SK-N-SH (cell line): ENCODE data around the gene GNPTAB. TPM values are rescaled to one million over a fixed set of nuclear protein-coding genes. Genes with fewer than 3 reads are reported as not detected.

Source experiments
- CTCF ChIA-PET: fragments of 300-600, 350-600 bp; formaldehyde crosslinking; extraction: SDS; loops from one replicate; lab custom pipeline; 2021; lab: Yijun Ruan, JAX
- POLR2A ChIA-PET: fragments of 350-600 bp; sonication (Branson Sonifier 250); formaldehyde crosslinking; extraction: SDS; loops from one replicate; lab custom pipeline; 2020; ENCODE audit warnings: antibody characterized with exemption, inconsistent platforms; lab: Yijun Ruan, JAX
- DNase-seq: peaks from one replicate; pipeline ENCODE4 v3.0.0; 2012
- H2AFZ ChIP-seq: fragments of 200-600 bp; sonication (generic); 2 replicates; pipeline ENCODE4 v1.8.1; 2016; ENCODE audit warnings: antibody characterized with exemption, mild to moderate bottlenecking, low read depth
- H3F3A ChIP-seq: fragments of 200-600 bp; sonication (generic); replicated peaks from 2 replicates; pipeline ENCODE3; 2016; ENCODE audit warnings: antibody characterized with exemption, mild to moderate bottlenecking; ENCODE audit not compliant: insufficient read depth
- H3K27ac ChIP-seq, 2 experiments: fragments of 200-500 bp in 1 of 2; fragments of 200-600 bp in 1 of 2; sonication (Bioruptor generic) in 1 of 2; sonication (generic), shearing (Covaris generic) in 1 of 2; 2 replicates each; pipeline versions ENCODE4 v1.5.1 to v1.6.1; 2014 to 2016; ENCODE audit warnings: low read depth in 2 of 2, inconsistent platforms in 1 of 2, low read length in 1 of 2, mild to moderate bottlenecking in 1 of 2, mixed read lengths in 1 of 2
- H3K27me3 ChIP-seq: fragments of 200-600 bp; sonication (generic), shearing (Covaris generic); 2 replicates; pipeline ENCODE4 v1.6.1; 2016; ENCODE audit warnings: mixed run types; ENCODE audit not compliant: insufficient read depth
- H3K36me3 ChIP-seq, 2 experiments: fragments of 200-500 bp in 1 of 2; fragments of 200-600 bp in 1 of 2; sonication (Bioruptor generic) in 1 of 2; sonication (generic) in 1 of 2; replicated peaks in 1 of 2; 2 replicates each; pipeline versions ENCODE3 to v1.5.1; 2014 to 2016; ENCODE audit warnings: low read length in 1 of 2, mild to moderate bottlenecking in 1 of 2; ENCODE audit not compliant: insufficient read depth in 2 of 2, control insufficient read depth in 1 of 2
- H3K4me1 ChIP-seq, 2 experiments: fragments of 200-500 bp in 1 of 2; fragments of 200-600 bp in 1 of 2; sonication (Bioruptor generic) in 1 of 2; sonication (generic), shearing (Covaris generic) in 1 of 2; 2 replicates each; pipeline versions ENCODE4 v1.5.1 to v1.6.1; 2014 to 2016; ENCODE audit warnings: low read depth in 1 of 2, low read length in 1 of 2, mixed run types in 1 of 2; ENCODE audit not compliant: insufficient read depth in 2 of 2, control insufficient read depth in 1 of 2
- H3K4me2 ChIP-seq: fragments of 200-600 bp; sonication (generic), shearing (Covaris generic); 2 replicates; pipeline ENCODE4 v1.6.1; 2017; ENCODE audit warnings: mixed run types
- H3K4me3 ChIP-seq, 2 experiments: fragments of 200-500 bp in 1 of 2; fragments of 200-600 bp in 1 of 2; sonication (Bioruptor generic) in 1 of 2; sonication (generic), shearing (Covaris generic) in 1 of 2; 2 replicates each; pipeline versions ENCODE4 v1.5.1 to v1.8.1; 2014 to 2016; ENCODE audit warnings: low read depth in 2 of 2, inconsistent platforms in 1 of 2, low read length in 1 of 2, mild to moderate bottlenecking in 1 of 2, mixed read lengths in 1 of 2, moderate library complexity in 1 of 2
- H3K79me2 ChIP-seq: fragments of 200-600 bp; sonication (generic); 2 replicates; pipeline ENCODE4 v1.8.1; 2017; ENCODE audit warnings: mild to moderate bottlenecking; ENCODE audit not compliant: insufficient read depth
- H3K9ac ChIP-seq: fragments of 200-600 bp; sonication (generic); 2 replicates; pipeline ENCODE4 v1.6.1; 2017; ENCODE audit warnings: mixed run types
- H3K9me2 ChIP-seq: fragments of 200-600 bp; sonication (generic); 2 replicates; pipeline ENCODE4 v1.6.1; 2017; ENCODE audit warnings: mixed run types
- H3K9me3 ChIP-seq: fragments of 200-600 bp; sonication (generic); 2 replicates; pipeline ENCODE4 v1.6.1; 2017; ENCODE audit warnings: mixed run types, mild to moderate bottlenecking, moderate library complexity
- H4K20me1 ChIP-seq: fragments of 200-600 bp; sonication (generic); 2 replicates; pipeline ENCODE4 v1.6.1; 2017; ENCODE audit warnings: mild to moderate bottlenecking, mixed run types; ENCODE audit not compliant: insufficient read depth
- EP300 ChIP-seq, 2 experiments: IDR thresholded peaks; 2 replicates each; pipeline versions ENCODE4 v1.4.0 to v1.6.1; 2012; ENCODE audit warnings: borderline replicate concordance in 1 of 2, low read depth in 1 of 2, low read length in 1 of 2
- EZH2phosphoT487 ChIP-seq: fragments of 200-600 bp; sonication (generic); IDR thresholded peaks from 2 replicates; pipeline ENCODE4 v1.6.1; 2017; ENCODE audit warnings: low read depth, mixed run types, mild to moderate bottlenecking, antibody characterized with exemption, moderate library complexity, borderline replicate concordance
- FOSL2 ChIP-seq: IDR thresholded peaks from 2 replicates; pipeline ENCODE4 v1.4.0; 2012; ENCODE audit warnings: low read depth, mild to moderate bottlenecking, moderate library complexity, borderline replicate concordance
- FOXJ3 ChIP-seq: sonication (generic); formaldehyde crosslinking; IDR thresholded peaks from 2 replicates; pipeline ENCODE4 v1.5.1; 2020; ENCODE audit warnings: mild to moderate bottlenecking, missing genetic modification reagents
- FOXM1 ChIP-seq: IDR thresholded peaks from 2 replicates; pipeline ENCODE4 v1.4.0; 2012; ENCODE audit warnings: low read depth, mild to moderate bottlenecking
- GABPA ChIP-seq: IDR thresholded peaks from 2 replicates; pipeline ENCODE4 v1.4.0; 2012; ENCODE audit warnings: low read depth, mild to moderate bottlenecking
- GATA2 ChIP-seq: sonication (generic); formaldehyde crosslinking; IDR thresholded peaks from 2 replicates; pipeline ENCODE4 v1.5.0; 2020; ENCODE audit warnings: mild to moderate bottlenecking, missing genetic modification reagents
- MAX ChIP-seq: IDR thresholded peaks from 2 replicates; pipeline ENCODE4 v1.4.0; 2012; ENCODE audit warnings: low read depth
- MEF2A ChIP-seq: IDR thresholded peaks from 2 replicates; pipeline ENCODE4 v1.4.0; 2012; ENCODE audit warnings: low read depth, borderline replicate concordance
- NFIC ChIP-seq: IDR thresholded peaks from 2 replicates; pipeline ENCODE4 v1.4.0; 2012; ENCODE audit warnings: borderline replicate concordance
- NRF1 ChIP-seq: IDR thresholded peaks from 2 replicates; pipeline ENCODE4 v1.6.1; 2012; ENCODE audit warnings: low read depth, mild to moderate bottlenecking, low read length
- SIN3A ChIP-seq: IDR thresholded peaks from 2 replicates; pipeline ENCODE4 v1.6.1; 2012; ENCODE audit warnings: low read depth, mild to moderate bottlenecking, low read length, moderate library complexity, borderline replicate concordance
- TEAD4 ChIP-seq: IDR thresholded peaks from 2 replicates; pipeline ENCODE4 v1.4.0; 2012; ENCODE audit warnings: mild to moderate bottlenecking, borderline replicate concordance; ENCODE audit not compliant: insufficient read depth
- USF2 ChIP-seq: fragments of 150-350 bp; IDR thresholded peaks from 2 replicates; pipeline ENCODE4 v1.6.1; 2017; ENCODE audit warnings: antibody characterized with exemption, low read length, low read depth, borderline replicate concordance
- ZBTB33 ChIP-seq: IDR thresholded peaks from 2 replicates; pipeline ENCODE4 v1.4.0; 2012; ENCODE audit warnings: low read depth, borderline replicate concordance
- WGBS: methylation state at CpG from one replicate; pipeline ENCODE4 v1.1.6; 2017; ENCODE audit warnings: low lambda C conversion rate; 5-methylcytosine and 5-hydroxymethylcytosine counted together
- polyA plus RNA-seq, 3 experiments: library from polyadenylated mRNA; depleted of rRNA; stranded (reverse); fragments of >200 nt; gene quantifications; 2 replicates each; pipeline ENCODE4 v1.2.3, GENCODE V29; 2012

GNPTAB gene
- polyA plus RNA-seq, 1 of the 3 experiments (the other 2 are of a cell fraction) = 18.8 TPM

GRCh38 chr12:101763246-101763931 lies 67.4 kb downstream of the GNPTAB start:
- no peak overlapping the region for H3K4me2 ChIP-seq
- no peak overlapping the region for H3K4me3 ChIP-seq
- ChIA-PET POLR2A (no interaction called here), CTCF (interaction anchor here (1.0 to 3.6 kb wide), 3 partner anchors 10 to 77 kb away, joined by 4 to 10 read pairs (median 7); no protein-coding TSS in a partner anchor)
- H3K79me2 ChIP-seq = no peaks in the 10 kb centered on the region
- no peak overlapping the region for H2AFZ ChIP-seq
- no peak overlapping the region for H3K27ac ChIP-seq
- H3K9ac ChIP-seq = no peak overlapping the region
- peaks cover 13 to 14% of the 10 kb centered on the region in 2 experiments for H3K36me3 ChIP-seq
- peaks cover 6% of the 10 kb centered on the region for H3F3A ChIP-seq
- H3K4me1 ChIP-seq = no peaks in the 10 kb centered on the region
- TF ChIP-seq NRF1 (no peak), GABPA (no peak), NFIC (no peak), FOXM1 (no peak), ZBTB33 (no peak), SIN3A (no peak), EZH2phosphoT487 (no peak), MEF2A (no peak)
- no peaks in the 10 kb centered on the region for H3K27me3 ChIP-seq
- no peaks in the 10 kb centered on the region for H3K9me3 ChIP-seq
- no peaks in the 10 kb centered on the region for H4K20me1 ChIP-seq
- no peaks in the 10 kb centered on the region for H3K9me2 ChIP-seq
- no peak for DNase-seq
- WGBS = 88% methylated on average over 6 of the region's 6 CpGs

DNA sequence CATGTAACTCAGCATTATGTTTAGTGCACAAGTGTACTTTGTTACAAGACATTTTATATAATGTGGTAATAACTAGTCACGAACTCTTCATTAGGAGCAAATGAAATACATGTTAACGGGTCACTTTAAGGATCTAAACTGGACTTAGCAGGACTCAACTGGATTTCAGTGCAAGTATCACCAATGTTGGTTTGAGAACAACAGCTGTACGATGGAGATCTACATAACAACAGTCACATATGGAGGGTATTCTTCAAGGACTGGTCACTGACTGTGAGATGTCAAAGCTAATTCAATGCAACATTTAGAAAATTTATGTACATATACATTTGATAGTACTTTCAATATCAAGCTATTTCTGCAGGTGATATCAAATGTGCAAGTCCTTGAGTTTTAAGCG lies 69.0 kb downstream of the GNPTAB start:
- Histone ChIP-seq H3K27me3 (no peaks in the 10 kb centered on the region), H3K4me1 (no peaks in the 10 kb centered on the region), H3F3A (peaks cover 9% of the 10 kb centered on the region), H3K4me3 (no peak overlapping the region), H3K9me3 (no peaks in the 10 kb centered on the region), H3K9ac (no peak overlapping the region), H3K36me3 (peaks cover 16% of the 10 kb centered on the region in 2 experiments), H3K27ac (no peak overlapping the region), H3K9me2 (no peaks in the 10 kb centered on the region), H3K4me2 (no peak overlapping the region), H2AFZ (no peak overlapping the region), H4K20me1 (no peaks in the 10 kb centered on the region), H3K79me2 (no peaks in the 10 kb centered on the region)
- POLR2A ChIA-PET = no interaction called here
- DNase-seq = no peak
- no peak for TF ChIP-seq USF2
- TF ChIP-seq GABPA = no peak
- no peak for TF ChIP-seq FOSL2
- TF ChIP-seq GATA2 = no peak
- TF ChIP-seq TEAD4 = no peak
- TF ChIP-seq EP300 (IDR thresholded peaks at IDR 0.05; ENCODE audit: borderline replicate concordance in 1 of 2, low read depth in 1 of 2, low read length in 1 of 2) = no peak
- no peak for TF ChIP-seq MAX
- TF ChIP-seq FOXJ3 (CRISPR knock-in tag) = no peak
- TF ChIP-seq EZH2phosphoT487 = no peak
- CTCF ChIA-PET = interaction anchor here (1.3 to 4.3 kb wide), 3 partner anchors 11 to 78 kb away, joined by 4 to 33 read pairs (median 10); no protein-coding TSS in a partner anchor
- WGBS = 89% methylated on average over 4 of the region's 4 CpGs
